ENCODE results near the gene ST7. TPM values are rescaled to one million over a fixed set of nuclear protein-coding genes. Genes with fewer than 3 reads are reported as not detected.

Gene ST7
- total and polyA plus RNA-seq, 2 experiments from 2014 or later = 9.9 to 18.3 TPM

DNA sequence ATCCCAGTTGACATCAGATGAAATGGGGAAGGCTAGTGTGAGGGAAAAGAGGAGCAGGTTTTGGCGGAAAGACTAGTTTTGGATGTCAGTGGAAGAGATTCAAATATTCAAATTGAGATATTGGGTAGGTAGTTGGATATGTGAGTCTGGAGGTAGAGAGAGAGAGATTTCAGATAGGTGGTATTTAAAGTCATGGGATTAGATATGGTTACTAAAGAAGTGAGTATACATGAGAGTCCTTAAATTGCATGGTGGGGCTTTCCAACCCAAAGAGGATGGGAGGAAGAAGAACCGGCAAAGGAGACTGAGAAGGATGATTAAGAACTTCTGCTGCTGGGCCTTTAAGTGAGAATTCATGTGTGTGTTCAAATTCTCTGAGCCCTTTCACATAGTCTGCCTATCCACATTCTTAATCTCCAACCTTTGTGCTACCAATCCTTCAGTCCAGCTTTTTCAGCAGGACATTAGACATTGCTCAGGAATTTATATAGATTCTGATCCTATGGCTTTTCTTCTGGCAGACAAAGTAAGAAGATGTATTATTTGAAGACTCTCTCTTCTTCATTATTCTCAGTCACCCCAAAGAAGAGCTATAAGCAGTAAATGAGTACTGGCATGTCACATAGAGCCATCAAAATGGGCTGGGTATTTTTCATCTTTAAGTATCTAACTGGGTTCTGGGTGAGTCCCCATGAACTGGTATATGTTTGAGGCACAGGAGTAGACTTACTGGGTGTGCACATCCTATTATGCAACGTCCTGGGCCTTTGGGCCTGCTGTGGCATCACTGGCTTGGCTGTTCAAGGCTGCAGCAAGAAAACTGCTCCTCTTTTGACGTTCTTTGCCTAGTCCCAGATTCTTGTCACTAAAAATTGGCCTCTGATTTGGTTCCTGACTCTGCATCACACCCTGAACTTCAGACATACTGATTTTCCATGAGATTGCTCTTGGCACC lies 33.6 kb downstream of the ST7 start:
- no peaks in the 10 kb centered on the region for H3K4me1 ChIP-seq (ENCODE audit: insufficient read depth)
- Mint-ChIP-seq H3K27ac (no peak overlapping the region), H3K36me3 (ENCODE audit: low read depth) (peaks cover 19% of the 10 kb centered on the region), H3K4me1 (no peaks in the 10 kb centered on the region), H3K27me3 (ENCODE audit: insufficient read depth, low read depth, poor library complexity) (no peaks in the 10 kb centered on the region), H3K4me3 (no peak overlapping the region), H3K9me3 (peaks cover 17% of the 10 kb centered on the region)
- DNase-seq (ENCODE audit: low spot score) (no peak), ATAC-seq (no peak)
- no peak overlapping the region for H3K27ac ChIP-seq (ENCODE audit: low read depth)
- no peaks in the 10 kb centered on the region; the same call in 1 of the 2 replicates for H3K9me2 ChIP-seq (ENCODE audit: insufficient read depth)
- peaks cover 18% of the 10 kb centered on the region for H3K79me2 ChIP-seq (replicated peaks; ENCODE audit: insufficient read depth)
- H3K36me3 ChIP-seq (ENCODE audit: insufficient read depth) = peaks cover 6% of the 10 kb centered on the region; the same call in 1 of the 2 replicates
- no peaks in the 10 kb centered on the region for H3K27me3 ChIP-seq (ENCODE audit: insufficient read depth)
- TF ChIP-seq ZNF114 (CRISPR knock-in tag; IDR thresholded peaks at IDR 0.05) (no peak), EZH2 (IDR thresholded peaks at IDR 0.05; ENCODE audit: low read depth, unreplicated experiment) (no peak), ZNF331 (CRISPR knock-in tag; IDR thresholded peaks at IDR 0.05; ENCODE audit: low read depth) (no peak)
- TF ChIP-seq, protein P1, sequence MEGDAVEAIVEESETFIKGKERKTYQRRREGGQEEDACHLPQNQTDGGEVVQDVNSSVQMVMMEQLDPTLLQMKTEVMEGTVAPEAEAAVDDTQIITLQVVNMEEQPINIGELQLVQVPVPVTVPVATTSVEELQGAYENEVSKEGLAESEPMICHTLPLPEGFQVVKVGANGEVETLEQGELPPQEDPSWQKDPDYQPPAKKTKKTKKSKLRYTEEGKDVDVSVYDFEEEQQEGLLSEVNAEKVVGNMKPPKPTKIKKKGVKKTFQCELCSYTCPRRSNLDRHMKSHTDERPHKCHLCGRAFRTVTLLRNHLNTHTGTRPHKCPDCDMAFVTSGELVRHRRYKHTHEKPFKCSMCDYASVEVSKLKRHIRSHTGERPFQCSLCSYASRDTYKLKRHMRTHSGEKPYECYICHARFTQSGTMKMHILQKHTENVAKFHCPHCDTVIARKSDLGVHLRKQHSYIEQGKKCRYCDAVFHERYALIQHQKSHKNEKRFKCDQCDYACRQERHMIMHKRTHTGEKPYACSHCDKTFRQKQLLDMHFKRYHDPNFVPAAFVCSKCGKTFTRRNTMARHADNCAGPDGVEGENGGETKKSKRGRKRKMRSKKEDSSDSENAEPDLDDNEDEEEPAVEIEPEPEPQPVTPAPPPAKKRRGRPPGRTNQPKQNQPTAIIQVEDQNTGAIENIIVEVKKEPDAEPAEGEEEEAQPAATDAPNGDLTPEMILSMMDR (conservative IDR thresholded peaks at IDR 0.05; ENCODE audit: low read depth in 2 of 2) = no peak
- TF ChIP-seq, protein P2, sequence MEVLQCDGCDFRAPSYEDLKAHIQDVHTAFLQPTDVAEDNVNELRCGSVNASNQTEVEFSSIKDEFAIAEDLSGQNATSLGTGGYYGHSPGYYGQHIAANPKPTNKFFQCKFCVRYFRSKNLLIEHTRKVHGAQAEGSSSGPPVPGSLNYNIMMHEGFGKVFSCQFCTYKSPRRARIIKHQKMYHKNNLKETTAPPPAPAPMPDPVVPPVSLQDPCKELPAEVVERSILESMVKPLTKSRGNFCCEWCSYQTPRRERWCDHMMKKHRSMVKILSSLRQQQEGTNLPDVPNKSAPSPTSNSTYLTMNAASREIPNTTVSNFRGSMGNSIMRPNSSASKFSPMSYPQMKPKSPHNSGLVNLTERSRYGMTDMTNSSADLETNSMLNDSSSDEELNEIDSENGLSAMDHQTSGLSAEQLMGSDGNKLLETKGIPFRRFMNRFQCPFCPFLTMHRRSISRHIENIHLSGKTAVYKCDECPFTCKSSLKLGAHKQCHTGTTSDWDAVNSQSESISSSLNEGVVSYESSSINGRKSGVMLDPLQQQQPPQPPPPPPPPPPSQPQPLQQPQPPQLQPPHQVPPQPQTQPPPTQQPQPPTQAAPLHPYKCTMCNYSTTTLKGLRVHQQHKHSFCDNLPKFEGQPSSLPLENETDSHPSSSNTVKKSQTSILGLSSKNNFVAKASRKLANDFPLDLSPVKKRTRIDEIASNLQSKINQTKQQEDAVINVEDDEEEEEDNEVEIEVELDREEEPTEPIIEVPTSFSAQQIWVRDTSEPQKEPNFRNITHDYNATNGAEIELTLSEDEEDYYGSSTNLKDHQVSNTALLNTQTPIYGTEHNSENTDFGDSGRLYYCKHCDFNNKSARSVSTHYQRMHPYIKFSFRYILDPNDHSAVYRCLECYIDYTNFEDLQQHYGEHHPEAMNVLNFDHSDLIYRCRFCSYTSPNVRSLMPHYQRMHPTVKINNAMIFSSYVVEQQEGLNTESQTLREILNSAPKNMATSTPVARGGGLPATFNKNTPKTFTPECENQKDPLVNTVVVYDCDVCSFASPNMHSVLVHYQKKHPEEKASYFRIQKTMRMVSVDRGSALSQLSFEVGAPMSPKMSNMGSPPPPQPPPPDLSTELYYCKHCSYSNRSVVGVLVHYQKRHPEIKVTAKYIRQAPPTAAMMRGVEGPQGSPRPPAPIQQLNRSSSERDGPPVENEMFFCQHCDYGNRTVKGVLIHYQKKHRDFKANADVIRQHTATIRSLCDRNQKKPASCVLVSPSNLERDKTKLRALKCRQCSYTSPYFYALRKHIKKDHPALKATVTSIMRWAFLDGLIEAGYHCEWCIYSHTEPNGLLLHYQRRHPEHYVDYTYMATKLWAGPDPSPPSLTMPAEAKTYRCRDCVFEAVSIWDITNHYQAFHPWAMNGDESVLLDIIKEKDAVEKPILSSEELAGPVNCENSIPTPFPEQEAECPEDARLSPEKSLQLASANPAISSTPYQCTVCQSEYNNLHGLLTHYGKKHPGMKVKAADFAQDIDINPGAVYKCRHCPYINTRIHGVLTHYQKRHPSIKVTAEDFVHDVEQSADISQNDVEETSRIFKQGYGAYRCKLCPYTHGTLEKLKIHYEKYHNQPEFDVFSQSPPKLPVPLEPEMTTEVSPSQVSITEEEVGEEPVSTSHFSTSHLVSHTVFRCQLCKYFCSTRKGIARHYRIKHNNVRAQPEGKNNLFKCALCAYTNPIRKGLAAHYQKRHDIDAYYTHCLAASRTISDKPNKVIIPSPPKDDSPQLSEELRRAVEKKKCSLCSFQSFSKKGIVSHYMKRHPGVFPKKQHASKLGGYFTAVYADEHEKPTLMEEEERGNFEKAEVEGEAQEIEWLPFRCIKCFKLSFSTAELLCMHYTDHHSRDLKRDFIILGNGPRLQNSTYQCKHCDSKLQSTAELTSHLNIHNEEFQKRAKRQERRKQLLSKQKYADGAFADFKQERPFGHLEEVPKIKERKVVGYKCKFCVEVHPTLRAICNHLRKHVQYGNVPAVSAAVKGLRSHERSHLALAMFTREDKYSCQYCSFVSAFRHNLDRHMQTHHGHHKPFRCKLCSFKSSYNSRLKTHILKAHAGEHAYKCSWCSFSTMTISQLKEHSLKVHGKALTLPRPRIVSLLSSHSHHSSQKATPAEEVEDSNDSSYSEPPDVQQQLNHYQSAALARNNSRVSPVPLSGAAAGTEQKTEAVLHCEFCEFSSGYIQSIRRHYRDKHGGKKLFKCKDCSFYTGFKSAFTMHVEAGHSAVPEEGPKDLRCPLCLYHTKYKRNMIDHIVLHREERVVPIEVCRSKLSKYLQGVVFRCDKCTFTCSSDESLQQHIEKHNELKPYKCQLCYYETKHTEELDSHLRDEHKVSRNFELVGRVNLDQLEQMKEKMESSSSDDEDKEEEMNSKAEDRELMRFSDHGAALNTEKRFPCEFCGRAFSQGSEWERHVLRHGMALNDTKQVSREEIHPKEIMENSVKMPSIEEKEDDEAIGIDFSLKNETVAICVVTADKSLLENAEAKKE (CRISPR knock-in tag; IDR thresholded peaks at IDR 0.05) = no peak
- no peak overlapping the region for H3K4me3 ChIP-seq
- H3F3A ChIP-seq (replicated peaks; ENCODE audit: low read depth) = no peaks in the 10 kb centered on the region
- H3K4me2 ChIP-seq = no peak overlapping the region
- no peaks in the 10 kb centered on the region for H4K20me1 ChIP-seq (replicated peaks; ENCODE audit: insufficient read depth)
- H2AFZ ChIP-seq = no peak overlapping the region
